GM21619 (cell line): ENCODE data around the gene FEZ2.

Experiments
- ATAC-seq: cut with Tn5 transposase; IDR thresholded peaks from one replicate; pipeline ENCODE4 v1.9.1; 2021; ENCODE audit not compliant: unreplicated experiment

The FEZ2 gene

DNA sequence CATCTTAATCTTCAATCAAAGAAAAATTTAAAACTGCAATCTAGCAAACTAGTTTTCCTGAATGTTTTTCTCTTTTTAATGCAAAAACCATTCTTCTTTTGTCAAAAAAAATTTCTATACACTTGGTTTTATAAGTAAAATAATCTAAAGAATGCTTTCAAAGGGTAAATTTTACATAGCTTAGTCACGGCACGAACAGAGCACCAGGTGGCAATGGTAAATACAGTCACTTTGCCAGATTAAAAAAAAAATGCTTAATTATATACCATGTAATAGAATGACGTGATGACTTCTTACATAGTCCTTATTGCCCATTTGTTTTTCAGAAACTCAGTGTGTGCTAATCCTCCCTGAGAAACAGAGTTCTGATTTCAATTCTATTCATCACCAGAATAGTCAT is 10.4 kb downstream of the FEZ2 start:
- no peak for ATAC-seq

DNA sequence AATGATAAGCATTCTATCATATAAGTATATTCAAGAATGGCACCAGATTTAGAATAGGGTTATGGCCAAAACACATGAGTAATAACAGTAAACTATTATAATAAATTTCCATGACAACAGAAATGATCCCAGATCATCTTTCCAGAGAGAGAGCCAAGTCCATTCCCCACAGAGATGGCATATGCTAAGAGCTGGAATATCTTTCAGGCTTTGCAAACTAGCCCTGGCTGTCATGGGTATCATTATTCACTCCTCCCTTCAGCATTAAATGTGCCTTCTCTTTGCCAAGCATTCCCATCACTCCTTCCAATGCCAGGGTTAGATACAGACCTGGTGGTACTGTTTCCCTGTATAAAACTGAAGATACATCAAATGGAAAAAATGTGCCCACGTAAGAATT is 10.9 kb downstream of the FEZ2 start:
- no peak for ATAC-seq

DNA sequence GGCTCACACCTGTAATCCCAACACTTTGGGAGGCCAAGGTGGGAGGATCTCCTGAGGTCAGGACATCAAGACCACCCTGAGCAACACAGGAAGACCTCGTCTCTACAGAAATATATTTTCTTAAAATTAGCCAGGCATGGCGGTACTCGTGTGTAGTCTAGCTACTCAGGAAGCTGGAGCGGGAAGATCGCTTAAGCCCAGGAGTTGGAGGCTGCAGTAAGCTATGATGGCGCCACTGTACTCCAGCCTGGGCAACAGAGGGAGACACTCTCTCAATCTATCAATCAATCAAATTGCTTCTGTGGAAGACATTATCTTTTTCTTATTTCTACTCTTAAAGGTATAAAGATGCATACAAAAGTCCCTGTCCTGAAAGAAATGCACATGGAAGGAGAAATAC is 11.3 kb downstream of the FEZ2 start:
- ATAC-seq = no peak

DNA sequence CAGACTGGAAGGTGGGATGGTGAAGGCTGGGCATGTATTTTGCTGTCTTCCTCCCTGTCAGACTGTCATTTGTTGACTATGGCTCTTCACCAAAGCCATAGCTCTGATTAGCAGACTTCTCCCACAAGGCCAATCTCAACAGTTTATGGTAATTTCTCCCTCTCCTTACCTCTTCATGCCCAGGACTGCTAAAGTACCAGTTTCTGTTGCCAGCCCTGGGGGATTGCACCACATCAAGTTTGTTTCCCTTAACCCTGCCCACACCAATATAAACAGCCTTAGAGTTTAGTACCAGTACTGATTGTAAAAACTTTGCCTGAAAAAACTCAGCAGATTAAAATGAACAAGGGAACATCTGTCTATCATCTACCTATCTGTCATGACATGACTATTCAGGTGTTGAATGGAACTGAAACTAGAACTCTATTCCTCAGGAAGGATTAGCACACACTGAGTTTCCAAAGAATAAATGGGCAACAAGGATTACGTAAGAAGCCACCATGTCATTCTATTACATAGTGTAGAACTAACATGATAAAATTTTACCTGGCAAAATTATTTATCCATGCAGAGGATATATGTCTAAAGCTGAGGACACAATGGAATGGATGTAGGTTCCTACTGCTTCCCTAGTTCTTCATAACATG is 13.7 kb downstream of the FEZ2 start:
- no peak for ATAC-seq

DNA sequence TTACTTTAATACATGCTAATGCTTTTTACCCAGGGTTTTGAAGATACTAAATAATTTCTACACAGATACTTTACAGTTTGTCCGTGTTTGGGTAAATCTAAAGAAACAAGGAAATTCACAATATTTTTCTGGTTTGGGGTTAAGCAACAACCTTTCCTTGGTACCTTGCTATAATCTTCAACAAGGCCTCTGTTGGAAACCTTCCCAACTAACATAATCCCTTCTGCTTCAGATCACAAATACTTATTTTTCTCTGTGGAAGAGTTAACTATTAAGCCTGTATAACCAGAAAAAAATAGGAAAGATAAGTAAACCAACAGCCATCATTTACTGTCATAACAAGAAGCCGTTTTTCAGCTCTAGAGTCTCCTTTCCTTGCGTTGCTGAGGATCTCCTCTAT is 15.0 kb downstream of the FEZ2 start:
- no peak for ATAC-seq

DNA sequence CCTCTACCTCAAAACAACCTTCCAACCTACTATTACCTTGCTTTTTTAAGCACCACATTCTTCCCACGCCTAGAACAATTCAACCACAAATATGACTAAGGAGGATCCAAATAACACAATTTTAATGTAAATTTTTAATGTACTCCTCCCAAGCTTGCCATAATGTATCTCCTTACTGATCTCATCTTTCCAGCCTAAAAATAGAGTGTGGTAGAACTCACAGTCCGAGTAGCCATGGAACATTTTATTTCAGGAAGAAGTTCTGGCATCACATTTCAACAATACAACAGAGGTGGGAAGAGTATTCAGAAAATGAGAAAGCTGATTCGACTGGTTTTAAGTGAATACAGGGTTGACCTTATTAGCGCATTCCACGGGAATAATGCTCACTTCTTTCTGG is 15.4 kb downstream of the FEZ2 start:
- no peak for ATAC-seq

DNA sequence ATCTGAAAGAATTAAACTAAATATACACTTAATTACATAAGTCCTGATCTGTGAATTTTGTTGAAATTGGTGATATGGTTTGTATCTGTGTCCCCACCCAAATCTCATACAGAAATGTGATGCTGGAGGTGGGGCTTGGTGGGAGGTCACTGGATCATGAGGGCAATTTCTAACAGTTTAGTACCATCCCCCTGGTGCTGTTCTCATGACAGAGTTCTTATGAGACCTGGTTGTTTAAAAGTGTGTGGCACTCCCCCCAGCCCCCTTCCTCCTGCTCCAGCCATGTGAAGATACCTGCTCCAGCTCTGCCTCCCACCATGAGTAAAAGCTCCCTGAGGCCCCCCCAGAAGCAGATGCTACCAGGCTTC is 18.7 kb downstream of the FEZ2 start:
- ATAC-seq = no peak

DNA sequence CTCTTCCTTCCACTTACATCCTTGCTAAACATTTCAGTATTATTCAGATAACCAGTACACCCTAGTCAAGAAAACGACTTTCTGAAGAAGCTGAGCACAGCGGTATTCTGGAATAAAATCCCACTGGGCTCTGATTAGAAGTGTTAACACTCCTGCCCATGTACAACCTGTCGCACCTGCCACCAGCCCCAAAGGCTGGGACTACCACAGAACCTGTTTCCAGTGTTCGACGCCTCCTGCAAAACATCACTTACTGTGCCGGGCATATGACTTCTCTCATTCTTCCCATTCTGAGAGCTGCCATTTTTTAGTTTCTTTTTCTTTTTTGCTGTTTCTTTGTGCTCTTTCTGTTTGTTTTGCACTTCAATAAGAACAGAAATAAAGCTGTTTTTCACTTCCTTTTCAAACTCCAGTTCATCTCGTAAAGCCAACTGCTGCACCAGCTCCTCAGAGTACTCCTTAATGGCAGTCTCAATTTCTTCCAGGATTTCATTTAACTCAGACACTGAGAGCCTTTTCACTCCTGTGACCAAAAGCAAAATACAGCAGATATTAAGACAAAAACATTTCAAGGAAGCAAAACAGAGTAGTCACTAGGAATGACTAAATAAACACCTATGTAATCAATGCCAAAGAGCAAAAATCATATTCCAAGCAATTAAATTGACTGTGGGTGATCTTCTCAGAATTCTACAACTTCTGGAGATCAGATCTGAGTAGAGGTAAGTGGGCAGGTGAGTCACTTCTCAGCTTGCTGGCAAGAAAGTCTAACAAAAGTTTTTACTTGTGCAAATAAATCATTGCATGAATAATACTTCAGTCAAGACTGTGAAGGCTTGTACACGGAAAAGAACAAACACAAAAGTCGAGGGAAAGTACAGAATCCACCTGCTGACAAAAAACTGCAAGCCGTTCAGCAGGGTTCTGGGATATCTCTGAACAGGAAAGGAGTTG is 19.3 kb downstream of the FEZ2 start:
- no peak for ATAC-seq

DNA sequence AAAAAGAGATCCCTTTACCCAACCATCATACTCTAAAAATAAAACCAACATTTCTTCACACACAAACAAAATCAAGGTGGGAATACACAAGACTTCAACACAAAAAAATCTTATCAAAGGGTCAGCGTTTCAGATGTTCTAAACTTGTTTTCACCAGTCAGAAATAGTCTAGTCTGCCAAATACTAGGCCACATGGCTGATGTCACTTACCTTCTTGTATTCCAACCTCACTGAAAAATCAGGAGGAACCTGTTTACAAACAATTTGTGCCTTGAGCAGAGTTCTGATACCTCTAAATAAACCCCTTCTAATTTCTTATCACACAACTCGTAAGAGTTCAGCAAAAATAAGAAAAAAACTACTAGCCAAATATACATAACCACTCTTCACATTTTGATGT is 20.1 kb downstream of the FEZ2 start:
- ATAC-seq = no peak

DNA sequence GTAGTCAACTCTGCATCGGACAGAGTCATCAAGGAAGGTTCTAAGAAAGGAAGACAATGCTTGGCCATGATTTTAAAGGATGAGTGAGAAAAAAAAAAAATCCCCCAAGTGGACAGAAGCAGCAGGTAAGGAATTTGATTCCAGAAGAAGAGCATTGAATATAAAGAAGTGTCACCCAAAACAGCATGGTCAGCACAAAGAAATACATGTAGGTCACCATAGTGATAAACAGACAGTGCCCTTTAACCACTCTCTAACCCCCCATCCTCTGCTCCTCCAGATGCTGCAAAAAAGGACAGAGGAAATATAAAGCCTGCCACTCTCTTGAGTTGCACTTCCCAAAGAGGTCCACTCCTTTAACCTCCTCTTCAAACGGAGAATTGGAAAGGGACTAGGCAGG is 23.4 kb downstream of the FEZ2 start:
- no peak for ATAC-seq

DNA sequence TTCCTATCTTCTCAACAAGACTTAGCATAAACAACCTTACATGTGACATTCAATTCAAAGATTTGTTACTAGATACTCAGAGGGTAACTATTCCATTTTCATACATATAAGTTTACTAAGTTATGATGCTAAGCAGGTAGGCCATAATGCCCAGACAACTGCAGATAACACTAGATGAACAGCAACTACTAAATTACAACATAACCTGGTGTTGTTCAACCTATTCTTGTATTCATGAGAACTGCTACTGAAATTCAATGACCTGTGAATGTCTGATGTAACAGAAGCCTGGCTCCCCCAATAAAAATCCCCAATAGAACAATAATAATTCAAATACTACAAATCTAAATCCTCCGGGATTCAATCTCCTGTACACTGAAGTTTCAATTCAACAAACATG is 24.8 kb downstream of the FEZ2 start:
- ATAC-seq = no peak

DNA sequence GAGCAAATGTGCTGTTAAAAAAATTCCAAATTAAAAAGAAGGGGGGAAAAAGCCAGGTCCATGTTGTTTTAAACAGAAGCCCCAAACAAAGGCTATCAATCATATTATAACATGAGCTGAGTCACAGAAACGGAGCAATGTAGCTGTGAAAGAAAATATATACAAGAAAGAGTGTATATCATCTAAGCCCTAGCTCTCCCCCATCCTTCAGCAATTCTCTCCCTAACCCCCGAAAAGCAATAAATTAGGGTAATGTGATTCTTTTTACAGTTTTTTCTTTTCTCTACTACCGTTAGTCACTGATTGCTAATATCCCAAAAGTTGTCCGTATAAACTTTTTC is 25.3 kb downstream of the FEZ2 start:
- no peak for ATAC-seq

DNA sequence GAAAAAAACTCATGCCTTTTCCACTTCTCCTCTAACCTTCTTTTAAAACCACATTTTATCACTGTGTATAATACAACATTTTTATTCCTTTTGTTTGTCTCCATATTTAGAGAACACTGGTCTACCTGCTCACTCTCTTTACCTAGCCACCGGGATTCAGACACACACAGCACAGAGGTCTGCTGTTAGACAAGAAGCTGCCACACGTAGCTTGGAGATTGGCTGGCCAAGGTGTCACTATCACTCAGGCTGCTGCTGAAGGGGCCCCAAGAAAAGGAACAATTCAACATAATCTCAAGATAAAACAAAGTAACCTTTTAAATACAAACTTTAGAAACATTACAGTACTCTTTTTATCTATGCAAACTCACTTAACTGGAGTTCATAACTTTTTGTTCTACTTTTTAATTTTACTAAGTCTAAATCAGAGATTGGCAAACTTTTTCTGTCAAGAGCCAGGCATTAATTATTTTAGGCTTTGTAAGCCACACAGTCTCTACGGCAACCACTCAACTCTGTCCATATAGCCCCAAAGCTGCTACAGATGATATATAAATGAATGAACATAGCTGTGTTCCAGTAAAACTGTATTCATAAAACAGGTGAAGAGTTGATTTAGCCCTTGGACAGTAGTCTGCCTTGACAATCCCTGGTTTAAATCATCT is 25.8 kb downstream of the FEZ2 start:
- ATAC-seq = no peak

DNA sequence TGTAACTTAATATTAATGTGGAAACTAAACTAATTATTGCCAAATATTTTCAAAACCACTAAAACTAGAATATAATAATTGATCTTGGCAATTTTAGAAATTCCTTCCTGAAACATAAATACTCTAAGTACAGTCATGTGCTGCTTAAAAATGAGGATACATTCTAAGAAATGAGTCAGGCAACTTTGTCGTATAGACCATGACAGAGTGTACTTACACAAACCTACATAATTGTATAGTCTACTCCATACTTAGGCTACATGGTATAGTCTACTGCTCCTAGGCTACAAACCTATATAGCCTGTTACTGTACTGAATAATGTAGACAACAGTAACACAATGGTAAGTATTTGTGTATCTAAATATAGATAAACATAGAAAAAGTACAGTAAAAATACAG is 27.6 kb downstream of the FEZ2 start:
- ATAC-seq = no peak

DNA sequence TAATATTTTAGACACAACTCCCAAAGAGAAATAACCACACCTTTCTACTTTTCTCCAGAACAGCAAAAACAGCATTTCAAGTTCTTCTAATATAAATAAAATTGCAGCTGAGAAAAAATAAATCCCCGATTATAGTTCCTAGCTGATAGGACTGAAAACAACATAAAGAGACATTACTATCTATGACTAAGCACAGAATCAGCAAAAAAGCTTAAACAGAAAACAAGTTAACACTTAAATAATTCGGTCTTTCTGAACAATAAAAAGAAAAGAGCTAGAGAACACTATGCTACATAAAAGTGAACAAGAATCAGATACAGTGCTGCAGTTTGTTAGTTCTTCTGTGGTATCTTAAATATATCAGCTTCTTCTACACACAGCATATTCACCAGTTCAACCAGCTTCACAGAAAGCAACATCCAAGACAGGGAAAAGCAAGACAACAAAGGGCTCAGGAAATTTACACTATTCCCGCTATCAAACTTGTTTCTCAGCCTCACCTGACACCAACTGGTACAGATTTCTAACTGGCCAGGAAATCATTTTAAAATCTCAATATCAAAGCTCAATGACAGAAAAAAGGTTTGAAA is 28.6 kb downstream of the FEZ2 start:
- no peak for ATAC-seq

DNA sequence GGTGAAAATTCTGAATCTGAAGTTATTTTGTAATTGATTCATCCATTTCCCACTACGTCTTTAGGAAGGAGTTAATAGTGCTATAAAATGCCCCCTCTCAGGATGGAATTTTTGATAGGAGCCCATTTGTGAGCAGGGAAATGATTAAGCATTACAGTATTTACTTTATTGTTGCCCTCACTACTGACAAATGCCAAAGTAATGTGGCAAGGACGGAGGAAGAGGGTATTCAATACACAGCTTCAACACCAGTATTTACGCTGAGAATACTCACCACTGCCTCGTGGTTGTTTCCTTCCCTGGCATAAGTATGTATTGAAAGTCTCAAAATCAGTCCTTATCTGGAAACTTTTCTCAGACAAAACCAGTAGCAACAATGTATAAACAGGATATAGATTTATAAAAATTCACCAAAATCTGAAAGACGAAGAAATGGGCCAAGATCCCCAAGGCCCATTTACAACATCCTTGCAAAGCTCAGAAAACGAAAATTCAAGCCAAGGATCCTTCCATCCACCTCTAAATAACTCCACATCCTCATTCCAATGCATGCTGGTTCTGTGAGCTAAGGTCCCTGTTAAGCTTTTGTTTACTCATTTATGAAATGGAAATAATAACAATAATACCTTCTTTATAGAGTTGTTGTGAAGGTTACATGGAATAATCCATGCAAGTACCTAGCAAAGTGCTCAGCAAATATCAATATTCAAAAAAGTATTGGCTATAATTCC is 29.3 kb downstream of the FEZ2 start:
- no peak for ATAC-seq

DNA sequence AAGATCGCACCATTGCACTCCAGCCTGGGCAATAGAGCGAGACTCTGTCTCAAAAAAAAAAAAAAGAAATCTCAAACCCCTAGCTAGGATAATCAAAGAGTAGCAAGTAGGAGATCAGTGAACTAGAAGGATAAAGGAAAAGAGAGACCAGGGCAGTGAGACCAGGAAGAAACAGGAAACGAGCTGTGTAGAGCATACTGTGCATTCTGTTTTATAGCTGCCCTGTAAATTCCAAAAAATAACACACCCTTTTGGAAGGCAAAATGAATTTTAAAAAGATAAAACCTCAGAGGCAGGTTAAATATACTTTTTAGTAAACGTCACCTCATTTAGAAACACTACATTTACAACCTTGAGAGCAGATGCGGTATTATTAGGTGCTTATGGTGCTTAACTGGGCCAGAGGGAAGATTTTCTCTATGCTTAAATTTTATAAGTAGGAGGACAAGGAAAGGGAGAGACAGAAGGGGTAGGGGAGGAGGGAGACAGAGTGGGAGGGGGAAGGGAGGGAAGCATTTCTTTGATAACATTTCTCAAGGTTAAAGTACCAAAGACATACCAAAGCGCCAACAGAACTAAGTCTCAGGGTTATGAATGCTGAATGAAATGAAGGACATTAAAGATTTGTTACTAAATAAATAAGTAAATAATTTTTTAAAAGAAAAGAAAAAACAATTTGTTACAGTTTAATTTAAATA is 30.1 kb downstream of the FEZ2 start:
- no peak for ATAC-seq

DNA sequence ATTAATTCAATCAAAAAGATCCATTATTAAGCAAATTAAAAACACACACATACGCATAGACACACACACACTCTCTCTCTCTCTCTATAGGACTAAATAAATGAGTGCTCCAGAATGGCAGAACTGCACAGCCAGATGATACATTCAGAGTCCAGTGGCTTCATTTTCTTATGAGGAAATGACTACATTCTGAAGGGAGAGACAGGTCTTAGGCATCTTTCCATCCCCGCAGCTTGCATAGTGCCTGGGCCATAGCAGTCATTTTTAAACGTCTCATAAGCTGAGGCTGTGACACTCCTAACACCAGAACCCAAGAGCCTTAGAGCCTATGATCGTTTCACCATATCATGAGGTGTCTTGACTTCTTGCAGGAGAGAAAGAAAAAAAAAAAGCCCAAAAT is 31.1 kb downstream of the FEZ2 start:
- ATAC-seq = no peak

DNA sequence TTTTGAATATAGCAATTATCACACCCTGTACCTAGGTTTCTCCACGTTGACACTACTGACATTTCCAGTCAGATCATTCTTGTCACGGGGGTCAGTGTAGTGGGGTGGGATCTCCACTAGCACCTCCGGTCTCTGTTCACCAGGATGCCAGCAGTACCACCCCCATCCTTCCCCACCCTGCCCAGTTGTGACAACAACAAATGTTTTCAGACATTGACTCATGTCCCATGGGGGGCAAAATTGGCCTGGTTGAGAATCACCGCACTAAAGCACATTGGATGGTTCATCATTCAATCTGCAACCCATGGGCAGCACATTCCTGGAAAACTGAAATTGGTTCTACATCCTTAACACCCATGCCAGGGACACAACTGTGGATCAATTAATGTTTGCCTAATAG is 32.3 kb downstream of the FEZ2 start:
- no peak for ATAC-seq

DNA sequence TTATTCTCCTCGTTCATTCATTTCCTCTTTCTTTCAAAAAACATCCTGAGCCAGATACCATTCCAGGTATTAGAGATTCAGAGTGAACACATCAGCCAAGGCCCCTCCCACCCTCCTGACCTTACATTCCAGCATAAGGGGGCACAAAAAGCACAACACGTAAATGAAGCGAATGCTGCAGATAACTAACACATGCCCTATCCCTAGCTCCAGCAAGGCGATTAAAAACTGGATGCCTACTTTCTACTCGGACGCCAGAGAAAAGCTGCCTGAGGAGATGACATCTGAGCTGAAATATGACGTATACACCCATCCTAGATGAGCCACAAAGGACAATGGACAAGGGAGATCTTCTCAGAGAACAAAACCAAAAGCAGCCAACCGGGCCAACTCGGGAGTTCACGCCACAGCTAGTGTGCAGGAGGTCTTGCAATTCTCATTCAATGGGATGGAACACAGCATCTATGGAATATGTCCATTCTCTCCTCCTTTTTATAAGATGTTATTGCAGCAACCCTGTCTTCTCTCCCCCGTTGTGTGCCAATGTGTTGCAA is 33.5 kb downstream of the FEZ2 start:
- ATAC-seq = no peak
